ENCODE measurements around the gene NIP7. TPM values are rescaled to one million over a fixed set of nuclear protein-coding genes. Genes with fewer than 3 reads are reported as not detected.

The NIP7 gene
- total and polyA plus RNA-seq, 2 of the 4 experiments (the other 2 are of a cell fraction): 14.0 to 28.3 TPM

GRCh38 chr16:69301187-69301586, 38.4 kb upstream of the NIP7 start:
- H3K4me2 ChIP-seq (ENCODE audit: low read depth, low read length): no peak overlapping the region
- no peak overlapping the region for H4K5ac ChIP-seq (ENCODE audit: low read depth, low read length)
- H4K20me1 ChIP-seq (ENCODE audit: insufficient read depth, low read length): peaks cover 3% of the 10 kb centered on the region; the same call in 1 of the 2 replicates
- H3K27ac ChIP-seq (ENCODE audit: insufficient read depth, low read length): no peak overlapping the region
- H3K18ac ChIP-seq (ENCODE audit: low read depth, low read length): no peak overlapping the region
- H3K9me1 ChIP-seq (ENCODE audit: insufficient read depth, low read length): peaks cover 12% of the 10 kb centered on the region
- dilution Hi-C loops (cut with HindIII; ENCODE audit: low sequenced_read_pairs, unreplicated experiment) (no loop called here), in situ Hi-C loops (cut with MboI; ENCODE audit: low sequenced_read_pairs) (no loop called here), intact Hi-C loops (cut with micrococcal nuclease) (no loop called here)
- H3K14ac ChIP-seq (replicated peaks; ENCODE audit: low read depth, low read length): no peak overlapping the region
- H2AK5ac ChIP-seq (ENCODE audit: low read depth, low read length): no peak overlapping the region
- no peak for TF ChIP-seq SMC3 (IDR thresholded peaks at IDR 0.05; ENCODE audit: low read depth, low read length)
- TF ChIP-seq FOS (IDR thresholded peaks at IDR 0.05; ENCODE audit: low read depth, low read length): no peak
- no peak for TF ChIP-seq MXI1 (IDR thresholded peaks at IDR 0.05; ENCODE audit: borderline replicate concordance, low read depth, low read length)
- TF ChIP-seq MAZ (IDR thresholded peaks at IDR 0.05; ENCODE audit: borderline replicate concordance, low read depth, low read length): no peak
- TF ChIP-seq ELK1 (IDR thresholded peaks at IDR 0.05; ENCODE audit: borderline replicate concordance, low read depth, low read length): no peak
- no peak for TF ChIP-seq CEBPB (IDR thresholded peaks at IDR 0.05; ENCODE audit: low read depth, low read length)
- TF ChIP-seq, protein P1, sequence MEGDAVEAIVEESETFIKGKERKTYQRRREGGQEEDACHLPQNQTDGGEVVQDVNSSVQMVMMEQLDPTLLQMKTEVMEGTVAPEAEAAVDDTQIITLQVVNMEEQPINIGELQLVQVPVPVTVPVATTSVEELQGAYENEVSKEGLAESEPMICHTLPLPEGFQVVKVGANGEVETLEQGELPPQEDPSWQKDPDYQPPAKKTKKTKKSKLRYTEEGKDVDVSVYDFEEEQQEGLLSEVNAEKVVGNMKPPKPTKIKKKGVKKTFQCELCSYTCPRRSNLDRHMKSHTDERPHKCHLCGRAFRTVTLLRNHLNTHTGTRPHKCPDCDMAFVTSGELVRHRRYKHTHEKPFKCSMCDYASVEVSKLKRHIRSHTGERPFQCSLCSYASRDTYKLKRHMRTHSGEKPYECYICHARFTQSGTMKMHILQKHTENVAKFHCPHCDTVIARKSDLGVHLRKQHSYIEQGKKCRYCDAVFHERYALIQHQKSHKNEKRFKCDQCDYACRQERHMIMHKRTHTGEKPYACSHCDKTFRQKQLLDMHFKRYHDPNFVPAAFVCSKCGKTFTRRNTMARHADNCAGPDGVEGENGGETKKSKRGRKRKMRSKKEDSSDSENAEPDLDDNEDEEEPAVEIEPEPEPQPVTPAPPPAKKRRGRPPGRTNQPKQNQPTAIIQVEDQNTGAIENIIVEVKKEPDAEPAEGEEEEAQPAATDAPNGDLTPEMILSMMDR (conservative IDR thresholded peaks at IDR 0.05; ENCODE audit: low read depth, low read length): no peak
- no peak for TF ChIP-seq RAD21 (IDR thresholded peaks at IDR 0.05; ENCODE audit: low read length)
- TF ChIP-seq RFX5 (IDR thresholded peaks at IDR 0.05; ENCODE audit: low read depth, low read length): no peak
- no peak for TF ChIP-seq POLR2A (IDR thresholded peaks at IDR 0.05; ENCODE audit: low read depth, low read length)
- no peak for TF ChIP-seq NFE2L2 (IDR thresholded peaks at IDR 0.05; ENCODE audit: low read depth, low read length)
- no peak for TF ChIP-seq BHLHE40 (IDR thresholded peaks at IDR 0.05; ENCODE audit: low read depth, low read length)
- TF ChIP-seq CHD1 (IDR thresholded peaks at IDR 0.05; ENCODE audit: low read depth, low read length): no peak
- TF ChIP-seq MAFK (IDR thresholded peaks at IDR 0.05; ENCODE audit: low read depth, low read length): no peak
- no peak overlapping the region for H3K4me3 ChIP-seq (ENCODE audit: insufficient read depth, low read depth, low read length)
- no peak overlapping the region for H2AK9ac ChIP-seq (replicated peaks; ENCODE audit: low read depth, low read length, poor library complexity)
- no peak overlapping the region for H2AFZ ChIP-seq (replicated peaks; ENCODE audit: low read length, poor library complexity)
- no peaks in the 10 kb centered on the region for H3K4me1 ChIP-seq (ENCODE audit: control insufficient read depth, insufficient read depth, low read length)
- no peak overlapping the region for H3K9ac ChIP-seq (ENCODE audit: low read depth, low read length)
- DNase-seq (no peak), ATAC-seq (ENCODE audit: low read depth) (no peak)
- ChIA-PET POLR2A (ENCODE audit: unreplicated experiment) (interaction anchor here (0.5 kb wide), 1 partner anchor 190 kb away, joined by 4 read pairs; no protein-coding TSS in a partner anchor), CTCF (interaction anchor here (1.0 kb wide), 1 partner anchor 11 kb away, joined by 3 read pairs; no protein-coding TSS in a partner anchor)
- no peak overlapping the region for H2BK5ac ChIP-seq (ENCODE audit: low read depth, low read length, poor library complexity, severe bottlenecking)
- no peak overlapping the region for H2BK120ac ChIP-seq (ENCODE audit: low read depth, low read length)
- BruUV-seq (replicated peaks): no TSS peak
- no peaks in the 10 kb centered on the region for H3K9me3 ChIP-seq (ENCODE audit: control insufficient read depth, insufficient read depth, low read length)
- H4K8ac ChIP-seq (ENCODE audit: low read depth in 2 of 2, low read length in 2 of 2): no peak overlapping the region
- H2BK15ac ChIP-seq (ENCODE audit: low read depth, low read length): no peak overlapping the region; the same call in 2 of the 3 replicates
- H3K27me3 ChIP-seq (ENCODE audit: control insufficient read depth, insufficient read depth, low read length): no peaks in the 10 kb centered on the region
- no peak overlapping the region for H2BK20ac ChIP-seq (ENCODE audit: low read depth, low read length)
- H3K36me3 ChIP-seq (ENCODE audit: control insufficient read depth, insufficient read depth, low read length): peaks cover 44% of the 10 kb centered on the region
- no peak overlapping the region; the same call in 1 of the 2 replicates for H3K56ac ChIP-seq (ENCODE audit: extremely low read depth, insufficient read depth, low read length)
- H3K79me1 ChIP-seq (ENCODE audit: low read depth in 1 of 2, low read length in 2 of 2): peaks cover 9 to 49% of the 10 kb centered on the region in 2 experiments; a peak in 3 of 4 replicates
- no peak overlapping the region for H4K91ac ChIP-seq (ENCODE audit: insufficient read depth, low read depth, low read length)
- H3K23ac ChIP-seq (ENCODE audit: low read depth, low read length): no peak overlapping the region
- no peak overlapping the region for H3K4ac ChIP-seq (ENCODE audit: low read depth, low read length)
- WGBS, 2 experiments (ENCODE audit: extremely low coverage in 2 of 2, insufficient read length in 1 of 2): 67% methylated on average over 1 of the region's 1 CpG; no CpG with 5 or more reads in 1 of the 2 experiments

Data from IMR-90 (cell line).